Measurements from ENCODE around the gene KRT222. TPM values are rescaled to one million over a fixed set of nuclear protein-coding genes. Genes with fewer than 3 reads are reported as not detected.

KRT222 gene
- total RNA-seq, 1 experiment from 2014 or later: not detected

DNA sequence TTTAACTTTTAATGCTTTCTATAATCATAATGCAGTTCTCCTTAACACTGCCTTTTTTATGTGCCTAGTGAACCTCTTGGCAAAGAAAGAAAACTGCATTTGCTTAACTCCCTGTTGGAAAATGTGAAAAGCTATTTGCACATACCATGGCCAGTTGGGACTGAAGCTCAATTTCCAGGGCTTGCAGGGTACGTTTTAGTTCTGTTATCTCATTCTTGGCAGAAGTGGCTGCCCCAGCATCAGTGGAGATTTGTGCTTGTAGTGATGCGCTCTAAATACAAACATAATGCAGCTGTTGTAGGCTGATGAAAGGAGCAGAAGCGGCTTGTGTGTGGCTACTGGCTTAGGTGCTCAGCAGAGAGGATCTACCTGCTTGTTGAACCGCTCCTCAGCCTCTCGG is 34.9 kb upstream of the KRT222 start:
- Mint-ChIP-seq H3K36me3 (ENCODE audit: insufficient read depth, unreplicated experiment) (no peaks in the 10 kb centered on the region), H3K4me3 (ENCODE audit: unreplicated experiment) (no peak overlapping the region), H3K27me3 (ENCODE audit: insufficient read depth, unreplicated experiment) (no peaks in the 10 kb centered on the region), H3K9me3 (ENCODE audit: unreplicated experiment) (no peaks in the 10 kb centered on the region), H3K4me1 (ENCODE audit: low read depth, unreplicated experiment) (peaks cover 36% of the 10 kb centered on the region), H3K27ac (ENCODE audit: unreplicated experiment) (no peak overlapping the region)
- Histone ChIP-seq H3K27me3 (replicated peaks; ENCODE audit: control insufficient read depth, insufficient read depth, low read length) (no peaks in the 10 kb centered on the region), H3K4me1 (peaks cover 45% of the 10 kb centered on the region), H3K4me3 (ENCODE audit: low read depth, low read length) (no peak overlapping the region), H3K36me3 (ENCODE audit: control insufficient read depth, insufficient read depth, low read length) (no peaks in the 10 kb centered on the region), H3K9me3 (no peaks in the 10 kb centered on the region)
- intact Hi-C loops (cut with micrococcal nuclease; ENCODE audit: unreplicated experiment): no loop called here
- POLR2A ChIA-PET: interaction anchor here (0.6 kb wide), 1 partner anchor 74 kb away, joined by 3 read pairs; no protein-coding TSS in a partner anchor
- CTCF ChIA-PET: interaction anchor here (0.6 kb wide), 1 partner anchor 224 kb away, joined by 3 read pairs; no protein-coding TSS in a partner anchor
- TF ChIP-seq, protein P1, sequence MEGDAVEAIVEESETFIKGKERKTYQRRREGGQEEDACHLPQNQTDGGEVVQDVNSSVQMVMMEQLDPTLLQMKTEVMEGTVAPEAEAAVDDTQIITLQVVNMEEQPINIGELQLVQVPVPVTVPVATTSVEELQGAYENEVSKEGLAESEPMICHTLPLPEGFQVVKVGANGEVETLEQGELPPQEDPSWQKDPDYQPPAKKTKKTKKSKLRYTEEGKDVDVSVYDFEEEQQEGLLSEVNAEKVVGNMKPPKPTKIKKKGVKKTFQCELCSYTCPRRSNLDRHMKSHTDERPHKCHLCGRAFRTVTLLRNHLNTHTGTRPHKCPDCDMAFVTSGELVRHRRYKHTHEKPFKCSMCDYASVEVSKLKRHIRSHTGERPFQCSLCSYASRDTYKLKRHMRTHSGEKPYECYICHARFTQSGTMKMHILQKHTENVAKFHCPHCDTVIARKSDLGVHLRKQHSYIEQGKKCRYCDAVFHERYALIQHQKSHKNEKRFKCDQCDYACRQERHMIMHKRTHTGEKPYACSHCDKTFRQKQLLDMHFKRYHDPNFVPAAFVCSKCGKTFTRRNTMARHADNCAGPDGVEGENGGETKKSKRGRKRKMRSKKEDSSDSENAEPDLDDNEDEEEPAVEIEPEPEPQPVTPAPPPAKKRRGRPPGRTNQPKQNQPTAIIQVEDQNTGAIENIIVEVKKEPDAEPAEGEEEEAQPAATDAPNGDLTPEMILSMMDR (IDR thresholded peaks at IDR 0.05; ENCODE audit: insufficient read depth in 1 of 2, low read depth in 1 of 2, low read length in 1 of 2, severe bottlenecking in 1 of 2, unreplicated experiment in 1 of 2): no peak
- no TSS peak for BruUV-seq (replicated peaks)
- no peak for DNase-seq

DNA sequence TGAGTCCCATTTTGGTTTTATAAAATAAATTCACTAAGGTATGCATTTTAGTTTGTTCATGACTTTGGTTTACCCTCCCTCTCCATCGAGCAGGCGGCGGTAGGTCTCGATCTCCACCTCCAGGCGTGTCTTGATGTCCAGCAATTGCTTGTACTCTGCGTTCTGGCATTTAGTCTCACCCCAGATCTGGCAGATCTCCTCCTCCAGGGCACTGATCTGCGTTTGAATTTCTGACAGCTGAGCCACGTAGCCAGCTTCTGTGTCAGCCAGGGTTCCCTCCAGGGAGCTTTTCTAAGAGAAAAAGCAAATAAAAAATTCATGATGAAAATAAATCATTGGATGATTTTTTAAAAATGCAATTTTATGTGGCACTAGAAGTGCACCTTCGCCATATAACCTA is 34.4 kb upstream of the KRT222 start:
- no TSS peak for BruUV-seq (replicated peaks)
- no peak overlapping the region for H3K27ac Mint-ChIP-seq (ENCODE audit: unreplicated experiment)
- Histone ChIP-seq H3K36me3 (ENCODE audit: control insufficient read depth, insufficient read depth, low read length) (no peaks in the 10 kb centered on the region), H3K27me3 (replicated peaks; ENCODE audit: control insufficient read depth, insufficient read depth, low read length) (no peaks in the 10 kb centered on the region), H3K9me3 (no peaks in the 10 kb centered on the region), H3K4me1 (peaks cover 50% of the 10 kb centered on the region), H3K4me3 (ENCODE audit: low read depth, low read length) (no peak overlapping the region)
- TF ChIP-seq, protein P1 (IDR thresholded peaks at IDR 0.05; ENCODE audit: insufficient read depth in 1 of 2, low read depth in 1 of 2, low read length in 1 of 2, severe bottlenecking in 1 of 2, unreplicated experiment in 1 of 2): no peak
- H3K27me3 Mint-ChIP-seq (ENCODE audit: insufficient read depth, unreplicated experiment): no peaks in the 10 kb centered on the region
- H3K4me3 Mint-ChIP-seq (ENCODE audit: unreplicated experiment): no peak overlapping the region
- CTCF ChIA-PET: interaction anchor here (0.6 kb wide), 1 partner anchor 54 kb away, joined by 3 read pairs; no protein-coding TSS in a partner anchor
- H3K9me3 Mint-ChIP-seq (ENCODE audit: unreplicated experiment): no peaks in the 10 kb centered on the region
- peaks cover 41% of the 10 kb centered on the region for H3K4me1 Mint-ChIP-seq (ENCODE audit: low read depth, unreplicated experiment)
- no peak for DNase-seq
- intact Hi-C loops (cut with micrococcal nuclease; ENCODE audit: unreplicated experiment): no loop called here
- POLR2A ChIA-PET: interaction anchor here (0.6 kb wide), 1 partner anchor 74 kb away, joined by 3 read pairs; no protein-coding TSS in a partner anchor
- H3K36me3 Mint-ChIP-seq (ENCODE audit: insufficient read depth, unreplicated experiment): no peaks in the 10 kb centered on the region

DNA sequence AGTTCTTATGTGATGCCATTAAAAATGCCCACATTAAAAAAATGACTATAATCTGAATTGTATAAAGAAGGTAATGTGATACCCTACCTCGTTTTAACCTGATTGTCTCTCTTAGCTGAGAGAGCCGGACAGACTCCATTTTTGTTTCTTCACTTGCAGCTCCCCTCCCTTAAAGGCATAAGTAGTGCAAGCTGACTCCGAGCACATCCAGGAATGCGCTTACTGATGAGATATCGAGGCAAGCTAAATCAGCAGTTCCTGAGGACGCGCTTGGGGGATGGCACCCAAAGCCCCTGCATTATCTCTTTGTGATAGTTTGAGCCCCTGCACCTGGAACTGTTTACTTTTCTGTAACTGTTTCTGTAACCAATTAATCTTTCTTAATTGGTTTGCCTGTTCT is 32.3 kb upstream of the KRT222 start:
- Mint-ChIP-seq H3K4me3 (ENCODE audit: unreplicated experiment) (no peak overlapping the region), H3K27ac (ENCODE audit: unreplicated experiment) (no peak overlapping the region), H3K27me3 (ENCODE audit: insufficient read depth, unreplicated experiment) (no peaks in the 10 kb centered on the region), H3K36me3 (ENCODE audit: insufficient read depth, unreplicated experiment) (no peaks in the 10 kb centered on the region), H3K9me3 (ENCODE audit: unreplicated experiment) (no peaks in the 10 kb centered on the region), H3K4me1 (ENCODE audit: low read depth, unreplicated experiment) (peaks cover 32% of the 10 kb centered on the region)
- BruUV-seq (replicated peaks): no TSS peak
- Histone ChIP-seq H3K4me1 (peaks cover 46% of the 10 kb centered on the region), H3K27me3 (replicated peaks; ENCODE audit: control insufficient read depth, insufficient read depth, low read length) (no peaks in the 10 kb centered on the region), H3K9me3 (no peaks in the 10 kb centered on the region), H3K36me3 (ENCODE audit: control insufficient read depth, insufficient read depth, low read length) (no peaks in the 10 kb centered on the region), H3K4me3 (ENCODE audit: low read depth, low read length) (no peak overlapping the region)
- no peak for DNase-seq
- intact Hi-C loops (cut with micrococcal nuclease; ENCODE audit: unreplicated experiment): no loop called here
- ChIA-PET POLR2A (no interaction called here), CTCF (interaction anchor here (0.6 kb wide), 1 partner anchor 31 kb away, joined by 3 read pairs; no protein-coding TSS in a partner anchor)
- TF ChIP-seq, protein P1 (IDR thresholded peaks at IDR 0.05; ENCODE audit: insufficient read depth in 1 of 2, low read depth in 1 of 2, low read length in 1 of 2, severe bottlenecking in 1 of 2, unreplicated experiment in 1 of 2): no peak
